Measurements from ENCODE around the gene RAB25. TPM values are rescaled to one million over a fixed set of nuclear protein-coding genes. Genes with fewer than 3 reads are reported as not detected.
"Not testable (repeated sequence)": the region's sequence is repeated elsewhere in the genome, so short reads cannot be mapped to it uniquely, and the experiment has no call there.

Gene RAB25
- total RNA-seq, 2 experiments from 2014 or later = not detected

DNA sequence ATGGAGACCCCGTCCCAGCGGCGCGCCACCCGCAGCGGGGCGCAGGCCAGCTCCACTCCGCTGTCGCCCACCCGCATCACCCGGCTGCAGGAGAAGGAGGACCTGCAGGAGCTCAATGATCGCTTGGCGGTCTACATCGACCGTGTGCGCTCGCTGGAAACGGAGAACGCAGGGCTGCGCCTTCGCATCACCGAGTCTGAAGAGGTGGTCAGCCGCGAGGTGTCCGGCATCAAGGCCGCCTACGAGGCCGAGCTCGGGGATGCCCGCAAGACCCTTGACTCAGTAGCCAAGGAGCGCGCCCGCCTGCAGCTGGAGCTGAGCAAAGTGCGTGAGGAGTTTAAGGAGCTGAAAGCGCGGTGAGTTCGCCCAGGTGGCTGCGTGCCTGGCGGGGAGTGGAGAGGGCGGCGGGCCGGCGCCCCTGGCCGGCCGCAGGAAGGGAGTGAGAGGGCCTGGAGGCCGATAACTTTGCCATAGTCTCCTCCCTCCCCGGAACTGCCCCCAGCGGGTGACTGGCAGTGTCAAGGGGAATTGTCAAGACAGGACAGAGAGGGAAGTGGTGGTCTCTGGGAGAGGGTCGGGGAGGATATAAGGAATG lies 54.1 kb downstream of the RAB25 start:
- Histone ChIP-seq H3K79me2 (ENCODE audit: insufficient read depth, low read depth, low read length) (no peaks in the 10 kb centered on the region), H3K4me1 (ENCODE audit: insufficient read depth, low read length, poor library complexity, severe bottlenecking) (no peaks in the 10 kb centered on the region), H3K27ac (ENCODE audit: low read depth, low read length, poor library complexity, severe bottlenecking) (no peak overlapping the region), H3K4me2 (ENCODE audit: low read length) (peak overlapping the region; percentile 43; the same call in 1 of the 2 replicates), H4K20me1 (ENCODE audit: insufficient read depth, low read length) (no peaks in the 10 kb centered on the region), H3K9me3 (ENCODE audit: low read length) (no peaks in the 10 kb centered on the region), H3K9me2 (ENCODE audit: insufficient read depth, low read length) (no peaks in the 10 kb centered on the region), H2AFZ (ENCODE audit: low read length) (no peak overlapping the region), H3K36me3 (ENCODE audit: insufficient read depth, low read length) (no peaks in the 10 kb centered on the region), H3K4me3 (ENCODE audit: low read depth, low read length, poor library complexity, severe bottlenecking) (no peak overlapping the region)
- intact Hi-C loops (cut with micrococcal nuclease; ENCODE audit: unreplicated experiment) = no loop called here
- TF ChIP-seq CTCF (conservative IDR thresholded peaks at IDR 0.05; ENCODE audit: low read length) (no peak), EZH2phosphoT487 (IDR thresholded peaks at IDR 0.05; ENCODE audit: borderline replicate concordance, low read depth, low read length) (peak; percentile 31; the same call in 1 of the 2 replicates)
- DNase-seq (ENCODE audit: low spot score) = no peak
- CTCF ChIA-PET (ENCODE audit: unreplicated experiment) = interaction anchor here (0.6 kb wide), 1 partner anchor 99 kb away, joined by 3 read pairs; no protein-coding TSS in a partner anchor
- no TSS peak for BruUV-seq (replicated peaks)
- POLR2A ChIA-PET = no interaction called here

DNA sequence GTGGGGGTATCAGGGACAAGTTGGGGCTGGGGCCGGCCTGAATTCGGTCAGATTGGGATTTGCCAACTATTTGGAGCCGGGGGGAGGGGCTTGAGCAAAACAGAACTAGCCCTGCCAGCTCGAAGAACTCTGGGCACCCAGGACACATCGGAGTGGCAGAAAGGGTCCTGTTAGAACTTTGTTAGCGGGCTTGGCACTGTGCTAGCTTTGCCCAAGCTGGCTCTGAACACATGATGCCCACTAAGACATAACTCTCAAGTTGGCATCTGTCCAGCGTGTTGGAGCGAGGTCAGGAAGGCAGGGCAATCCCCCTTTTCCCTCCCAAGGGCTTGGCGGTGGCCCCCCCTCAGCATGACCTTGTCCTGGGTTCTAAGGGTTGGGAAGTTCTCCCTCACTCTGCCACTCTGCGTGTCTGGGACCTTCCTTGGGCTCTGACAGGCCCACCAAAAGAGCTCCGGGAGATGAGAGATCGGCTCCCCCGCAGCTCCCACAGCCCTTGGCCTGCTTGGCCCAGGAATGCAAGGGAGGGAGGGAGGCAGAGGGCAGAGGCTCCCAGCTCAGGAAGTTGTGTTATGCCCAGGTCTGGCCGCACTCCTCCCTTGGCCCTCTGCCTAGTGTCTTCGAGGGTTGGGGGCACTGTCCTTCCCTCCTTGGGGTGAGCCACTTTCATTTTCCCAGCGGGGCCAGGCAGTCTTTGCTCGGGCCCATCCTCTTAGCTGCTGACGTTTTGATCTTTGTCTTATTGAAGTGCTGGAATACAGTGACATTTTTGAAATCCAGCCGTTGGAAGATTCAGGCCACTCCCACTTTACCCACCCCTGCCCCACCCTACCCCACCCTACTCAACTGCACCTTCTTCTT lies 54.8 kb downstream of the RAB25 start:
- H3K79me2 ChIP-seq (ENCODE audit: insufficient read depth, low read depth, low read length) = no peaks in the 10 kb centered on the region
- no peak overlapping the region for H2AFZ ChIP-seq (ENCODE audit: low read length)
- no peak overlapping the region for H3K4me3 ChIP-seq (ENCODE audit: low read depth, low read length, poor library complexity, severe bottlenecking)

GRCh38 chr1:156116731-156117130 lies 55.8 kb downstream of the RAB25 start:
- H4K20me1 ChIP-seq (ENCODE audit: insufficient read depth, low read length); DNase-seq (ENCODE audit: low spot score); H3K9me3 ChIP-seq (ENCODE audit: low read length); H3K4me1 ChIP-seq (ENCODE audit: insufficient read depth, low read length, poor library complexity, severe bottlenecking); intact Hi-C loops (cut with micrococcal nuclease; ENCODE audit: unreplicated experiment); BruUV-seq (replicated peaks); H3K9me2 ChIP-seq (ENCODE audit: insufficient read depth, low read length); CTCF ChIA-PET (ENCODE audit: unreplicated experiment); H3K27ac ChIP-seq (ENCODE audit: low read depth, low read length, poor library complexity, severe bottlenecking); H3K79me2 ChIP-seq (ENCODE audit: insufficient read depth, low read depth, low read length); H3K36me3 ChIP-seq (ENCODE audit: insufficient read depth, low read length); H3K4me3 ChIP-seq (ENCODE audit: low read depth, low read length, poor library complexity, severe bottlenecking); H3K4me2 ChIP-seq (ENCODE audit: low read length); H2AFZ ChIP-seq (ENCODE audit: low read length): not testable (repeated sequence)
- POLR2A ChIA-PET = interaction anchor here (0.7 kb wide), 1 partner anchor 32 kb away, joined by 4 read pairs; no protein-coding TSS in a partner anchor

More for the DNA sequence above, 54.8 kb downstream of the RAB25 start:
- intact Hi-C loops (cut with micrococcal nuclease; ENCODE audit: unreplicated experiment) = no loop called here
- ChIA-PET POLR2A (no interaction called here), CTCF (ENCODE audit: unreplicated experiment) (no interaction called here)
- Histone ChIP-seq H4K20me1 (ENCODE audit: insufficient read depth, low read length) (no peaks in the 10 kb centered on the region), H3K4me2 (ENCODE audit: low read length) (no peak overlapping the region; the same call in 1 of the 2 replicates), H3K9me2 (ENCODE audit: insufficient read depth, low read length) (no peaks in the 10 kb centered on the region), H3K9me3 (ENCODE audit: low read length) (no peaks in the 10 kb centered on the region), H3K36me3 (ENCODE audit: insufficient read depth, low read length) (no peaks in the 10 kb centered on the region), H3K27ac (ENCODE audit: low read depth, low read length, poor library complexity, severe bottlenecking) (no peak overlapping the region), H3K4me1 (ENCODE audit: insufficient read depth, low read length, poor library complexity, severe bottlenecking) (no peaks in the 10 kb centered on the region)
- TF ChIP-seq EZH2phosphoT487 (IDR thresholded peaks at IDR 0.05; ENCODE audit: borderline replicate concordance, low read depth, low read length) (no peak), CTCF (conservative IDR thresholded peaks at IDR 0.05; ENCODE audit: low read length) (no peak)
- BruUV-seq (replicated peaks) = no TSS peak
- no peak for DNase-seq (ENCODE audit: low spot score)
